CD4-positive, CD25-positive, alpha-beta regulatory T cell (primary cell): ENCODE data around the gene PAX2. TPM values are rescaled to one million over a fixed set of nuclear protein-coding genes. Genes with fewer than 3 reads are reported as not detected.
A peak's percentile ranks its signal among the peaks of the same experiment; 100 is the strongest.
"Not testable (repeated sequence)": the region's sequence is repeated elsewhere in the genome, so short reads cannot be mapped to it uniquely, and the experiment has no call there.

ENCODE experiments used
- ATAC-seq, 2 donors: fragments of 150-1000 bp; cut with Tn5 transposase; one replicate each; pipeline ENCODE4 v1.10.0; 2021; ENCODE audit warnings: low read depth in 2 of 2, moderate number of reproducible peaks in 2 of 2, moderate library complexity in 1 of 2
- DNase-seq, 3 donors: peaks; one replicate each; pipeline versions ENCODE4 v3.0.0 to v3.0.0-alpha.2; 2012 to 2022; ENCODE audit warnings: mixed read lengths in 1 of 3
- H3K27ac ChIP-seq: one replicate; pipeline ENCODE4 v1.7.0; 2013; ENCODE audit warnings: mild to moderate bottlenecking, low read length; ENCODE audit not compliant: insufficient read depth, poor library complexity, severe bottlenecking
- H3K27me3 ChIP-seq: one replicate; pipeline ENCODE4 v1.7.0; 2013; ENCODE audit warnings: low read length; ENCODE audit not compliant: control insufficient read depth, insufficient read depth
- H3K36me3 ChIP-seq: one replicate; pipeline ENCODE4 v1.7.0; 2013; ENCODE audit warnings: mild to moderate bottlenecking, low read length, moderate library complexity; ENCODE audit not compliant: control insufficient read depth, insufficient read depth
- H3K4me1 ChIP-seq: 2 replicates; pipeline ENCODE4 v1.7.0; 2013; ENCODE audit warnings: mild to moderate bottlenecking, low read length; ENCODE audit not compliant: insufficient read depth, control insufficient read depth, poor library complexity, severe bottlenecking
- H3K4me3 ChIP-seq: one replicate; pipeline ENCODE4 v1.7.0; 2013; ENCODE audit warnings: low read depth, mild to moderate bottlenecking, low read length, moderate library complexity
- H3K9me3 ChIP-seq, 2 experiments: 1 replicate in 1 of 2; 2 replicates in 1 of 2; pipeline ENCODE4 v1.7.0; 2013; ENCODE audit warnings: low read length in 2 of 2, mild to moderate bottlenecking in 1 of 2, moderate library complexity in 1 of 2; ENCODE audit not compliant: control insufficient read depth in 2 of 2
- H3K27ac Mint-ChIP-seq, 3 donors: one replicate each; pipeline ENCODE4 v1.8.0; 2020 to 2022; ENCODE audit warnings: mild to moderate bottlenecking in 3 of 3, mixed read lengths in 3 of 3, moderate library complexity in 2 of 3
- H3K27me3 Mint-ChIP-seq: one replicate; pipeline ENCODE4 v1.8.0; 2022; ENCODE audit warnings: mild to moderate bottlenecking, mixed read lengths
- H3K36me3 Mint-ChIP-seq: one replicate; pipeline ENCODE4 v1.8.0; 2020; ENCODE audit warnings: mixed read lengths
- H3K4me1 Mint-ChIP-seq, 4 donors: one replicate each; pipeline ENCODE4 v1.8.0; 2020 to 2022; ENCODE audit warnings: mixed read lengths in 4 of 4, mild to moderate bottlenecking in 1 of 4
- H3K4me3 Mint-ChIP-seq, 4 donors: one replicate each; pipeline ENCODE4 v1.8.0; 2020 to 2022; ENCODE audit warnings: mild to moderate bottlenecking in 4 of 4, mixed read lengths in 4 of 4, moderate library complexity in 3 of 4
- H3K9me3 Mint-ChIP-seq, 7 donors: one replicate each; pipeline ENCODE4 v1.8.0; 2020 to 2022; ENCODE audit warnings: mixed read lengths in 7 of 7, mild to moderate bottlenecking in 3 of 7, moderate library complexity in 2 of 7
- polyA plus RNA-seq, 4 donors: library from polyadenylated mRNA; unstranded; fragments of 300-500 nt; fragmentation: Illumina TruSeq; gene quantifications; one replicate each; pipeline ENCODE4 v1.2.3, GENCODE V29; 2021
- total RNA-seq: library from RNA; stranded (reverse); gene quantifications from one replicate; pipeline ENCODE4 v1.2.3, GENCODE V29; 2022

PAX2 gene
- total RNA-seq (not detected), polyA plus RNA-seq (under 1 TPM in 1 of 4 donors, not detected in 3; 0.08 TPM)

DNA sequence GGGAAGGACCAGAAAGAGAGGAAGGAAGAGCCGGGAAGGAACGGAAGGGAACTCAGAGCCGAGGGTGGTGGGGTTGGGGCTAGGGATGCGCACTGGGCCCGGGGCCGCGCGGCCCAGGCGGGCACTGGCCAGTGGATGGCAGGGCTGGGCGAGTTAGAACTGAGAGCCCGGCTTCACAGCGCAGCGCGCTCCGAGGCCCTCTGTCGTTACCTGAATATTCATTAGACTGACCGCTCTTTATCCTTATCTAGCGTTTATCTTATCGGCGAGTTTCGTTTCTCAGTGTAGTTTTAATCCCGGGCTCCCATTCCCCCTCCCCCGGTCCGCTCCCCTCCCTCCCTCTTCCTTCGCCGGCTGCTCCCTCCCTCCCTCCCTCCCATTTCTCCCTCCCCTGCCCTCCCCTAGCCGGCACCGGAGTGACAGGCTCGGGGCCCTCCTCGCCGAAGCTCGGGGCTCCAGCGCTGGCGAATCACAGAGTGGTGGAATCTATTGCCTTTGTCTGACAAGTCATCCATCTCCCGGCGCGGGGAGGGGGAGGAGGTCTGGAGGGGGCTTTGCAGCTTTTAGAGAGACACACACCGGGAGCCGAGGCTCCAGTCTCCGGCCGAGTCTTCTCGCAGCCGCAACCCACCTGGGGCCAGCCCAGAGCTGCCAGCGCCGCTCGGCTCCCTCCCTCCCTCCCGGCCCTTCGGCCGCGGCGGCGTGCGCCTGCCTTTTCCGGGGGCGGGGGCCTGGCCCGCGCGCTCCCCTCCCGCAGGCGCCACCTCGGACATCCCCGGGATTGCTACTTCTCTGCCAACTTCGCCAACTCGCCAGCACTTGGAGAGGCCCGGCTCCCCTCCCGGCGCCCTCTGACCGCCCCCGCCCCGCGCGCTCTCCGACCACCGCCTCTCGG is at the start of gene PAX2:
Gene PAX2 (plus strand): TSS at position 596 of the 895 bp plus-strand sequence. CDS start 679 bp downstream, outside the sequence.
- H3K27ac Mint-ChIP-seq: peak within 1 kb of the TSS in 1 of 3 donors; percentile 64
- peaks cover 21% of the 10 kb centered on the region for H3K27me3 ChIP-seq
- peaks cover 6 to 53% (median 15%) of the 10 kb centered on the region in 4 donors for H3K4me1 Mint-ChIP-seq

DNA sequence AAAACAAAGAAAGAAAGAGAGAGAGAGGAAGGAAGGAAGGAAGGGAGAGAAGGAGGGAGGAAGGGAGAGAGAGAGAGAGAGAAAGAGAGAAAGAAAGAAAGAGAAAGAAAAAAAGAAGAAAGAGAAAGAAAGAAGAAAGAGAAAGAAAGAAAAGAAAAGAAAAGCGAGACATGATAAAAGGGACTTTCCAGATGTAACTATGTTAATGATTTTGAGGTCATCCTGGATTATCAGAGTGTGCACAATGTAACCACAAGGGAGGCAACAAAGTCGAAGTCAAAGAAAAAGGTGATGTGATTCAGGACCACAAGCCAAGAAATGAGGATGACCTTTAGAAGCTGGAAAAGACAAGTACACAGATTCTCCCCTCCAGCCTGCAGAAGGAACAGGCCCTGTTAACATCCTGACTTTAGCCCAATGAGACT is 48.9 kb upstream of the PAX2 start:
- no peaks in the 10 kb centered on the region for H3K36me3 ChIP-seq
- H3K27ac ChIP-seq: no peak overlapping the region
- Mint-ChIP-seq H3K36me3 (no peaks in the 10 kb centered on the region), H3K27me3 (peaks cover 24% of the 10 kb centered on the region), H3K4me3 (no peak overlapping the region), H3K4me1 (no peaks in the 10 kb centered on the region), H3K9me3 (peaks cover 0 to 1% (median 0%) of the 10 kb centered on the region in 7 donors), H3K27ac (no peak overlapping the region)
- no peak for ATAC-seq
- H3K4me1 ChIP-seq: no peaks in the 10 kb centered on the region
- peaks cover 10% of the 10 kb centered on the region for H3K27me3 ChIP-seq
- H3K4me3 ChIP-seq: no peak overlapping the region
- DNase-seq: peak in 1 of 3 donors; percentile 3
- H3K9me3 ChIP-seq: no peaks in the 10 kb centered on the region

More for the DNA sequence above, at the start of gene PAX2:
- DNase-seq: no peak
- Mint-ChIP-seq H3K9me3 (peaks cover 0 to 7% (median 0%) of the 10 kb centered on the region in 7 donors), H3K4me3 (peak within 1 kb of the TSS in 2 of 4 donors; percentile 64 to 77), H3K36me3 (peaks cover 4% of the 10 kb centered on the region), H3K27me3 (peaks cover 87% of the 10 kb centered on the region)
- Histone ChIP-seq H3K36me3 (no peaks in the 10 kb centered on the region), H3K9me3 (no peaks in the 10 kb centered on the region), H3K4me3 (no peak within 1 kb of the TSS), H3K27ac (no peak within 1 kb of the TSS), H3K4me1 (peaks cover 36% of the 10 kb centered on the region)
- no peak for ATAC-seq

DNA sequence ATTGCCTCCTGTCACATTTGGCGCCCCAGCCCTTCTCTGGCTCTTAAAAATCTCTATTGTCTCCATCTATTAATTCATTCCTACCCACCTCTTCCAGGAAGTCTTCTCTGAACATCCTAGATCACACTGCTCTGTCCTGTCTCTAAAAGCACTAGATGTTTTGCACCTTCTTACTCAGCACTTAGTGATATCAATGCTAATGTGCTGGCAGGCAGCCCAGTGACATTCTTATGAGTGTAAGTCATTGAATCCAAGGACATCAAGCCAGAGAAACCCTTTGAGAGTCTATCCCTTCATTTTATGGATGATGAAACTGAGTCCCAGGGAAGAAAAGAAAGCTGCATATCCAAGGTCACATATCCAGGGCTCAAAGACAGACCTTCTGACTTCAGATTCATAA is 48.3 kb upstream of the PAX2 start:
- no peak overlapping the region for H3K4me3 ChIP-seq
- no peaks in the 10 kb centered on the region for H3K36me3 ChIP-seq
- no peaks in the 10 kb centered on the region for H3K36me3 Mint-ChIP-seq
- no peaks in the 10 kb centered on the region for H3K4me1 ChIP-seq
- H3K9me3 ChIP-seq: no peaks in the 10 kb centered on the region
- no peak overlapping the region for H3K4me3 Mint-ChIP-seq
- DNase-seq (no peak), ATAC-seq (no peak)
- H3K27ac ChIP-seq: no peak overlapping the region
- peaks cover 21% of the 10 kb centered on the region for H3K27me3 Mint-ChIP-seq
- H3K27ac Mint-ChIP-seq: no peak overlapping the region
- no peaks in the 10 kb centered on the region for H3K4me1 Mint-ChIP-seq
- peaks cover 0 to 1% (median 0%) of the 10 kb centered on the region in 7 donors for H3K9me3 Mint-ChIP-seq
- H3K27me3 ChIP-seq: peaks cover 10% of the 10 kb centered on the region

DNA sequence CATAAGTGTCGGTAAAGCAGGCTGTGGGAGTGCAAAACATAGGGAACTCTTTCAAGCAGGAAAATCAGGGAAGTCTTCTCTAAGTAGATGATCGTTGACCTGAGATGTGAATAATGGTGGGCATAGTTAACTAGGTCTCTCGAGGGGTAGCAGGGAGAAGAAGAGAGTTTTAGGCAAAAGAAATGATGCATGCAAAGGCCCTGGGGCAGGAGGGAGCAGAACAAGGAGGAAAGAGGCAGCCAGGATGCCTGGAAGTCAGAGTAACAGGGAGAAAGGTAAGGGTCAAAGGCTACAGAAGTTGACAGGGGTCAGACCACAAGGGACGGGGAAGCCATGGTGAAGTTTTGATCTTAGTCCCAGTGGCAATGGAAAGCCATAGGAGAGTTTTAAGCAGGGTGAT is 47.8 kb upstream of the PAX2 start:
- no peaks in the 10 kb centered on the region for H3K4me1 ChIP-seq
- H3K36me3 ChIP-seq: no peaks in the 10 kb centered on the region
- no peak for DNase-seq
- H3K27me3 Mint-ChIP-seq: peaks cover 18% of the 10 kb centered on the region
- H3K36me3 Mint-ChIP-seq: no peaks in the 10 kb centered on the region
- no peaks in the 10 kb centered on the region for H3K9me3 ChIP-seq
- H3K27ac Mint-ChIP-seq: no peak overlapping the region
- no peak overlapping the region for H3K27ac ChIP-seq
- H3K9me3 Mint-ChIP-seq: peaks cover 0 to 1% (median 0%) of the 10 kb centered on the region in 7 donors
- H3K27me3 ChIP-seq: peaks cover 9% of the 10 kb centered on the region
- ATAC-seq: no peak
- no peak overlapping the region for H3K4me3 ChIP-seq
- H3K4me1 Mint-ChIP-seq: no peaks in the 10 kb centered on the region
- no peak overlapping the region for H3K4me3 Mint-ChIP-seq

DNA sequence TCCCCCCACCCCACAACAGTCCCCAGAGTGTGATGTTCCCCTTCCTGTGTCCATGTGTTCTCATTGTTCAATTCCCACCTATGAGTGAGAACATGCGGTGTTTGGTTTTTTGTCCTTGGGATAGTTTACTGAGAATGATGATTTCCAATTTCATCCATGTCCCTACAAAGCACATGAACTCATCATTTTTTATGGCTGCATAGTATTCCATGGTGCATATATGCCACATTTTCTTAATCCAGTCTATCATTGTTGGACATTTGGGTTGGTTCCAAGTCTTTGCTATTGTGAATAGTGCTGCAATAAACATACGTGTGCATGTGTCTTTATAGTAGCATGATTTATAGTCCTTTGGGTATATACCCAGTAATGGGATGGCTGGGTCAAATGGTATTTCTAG is 43.7 kb upstream of the PAX2 start:
- H3K4me3 ChIP-seq, H3K36me3 Mint-ChIP-seq, H3K4me1 ChIP-seq, H3K36me3 ChIP-seq, H3K9me3 ChIP-seq, H3K27ac ChIP-seq, H3K27me3 ChIP-seq, H3K4me3 Mint-ChIP-seq, DNase-seq, H3K27ac Mint-ChIP-seq, ATAC-seq, H3K4me1 Mint-ChIP-seq, H3K9me3 Mint-ChIP-seq: not testable (repeated sequence)
- peaks cover 14% of the 10 kb centered on the region for H3K27me3 Mint-ChIP-seq

DNA sequence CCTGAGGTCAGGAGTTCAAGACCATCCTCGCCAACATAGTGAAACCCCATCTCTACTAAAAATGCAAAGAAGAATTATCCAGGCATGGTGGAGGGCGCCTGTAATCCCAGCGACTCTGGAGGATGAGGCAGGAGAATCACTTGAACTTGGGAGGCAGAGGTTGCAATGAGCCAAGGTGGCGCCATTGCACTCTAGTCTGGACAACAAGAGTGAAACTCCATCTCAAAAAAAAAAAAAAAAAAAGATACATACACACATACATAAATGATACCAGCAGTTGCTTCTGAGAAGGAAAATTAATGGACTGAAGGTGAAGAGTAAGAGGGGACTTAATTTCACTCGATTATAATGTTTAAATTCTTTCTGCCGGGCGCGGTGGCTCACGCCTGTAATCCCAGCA is 40.2 kb upstream of the PAX2 start:
- Mint-ChIP-seq H3K4me3 (no peak overlapping the region), H3K9me3 (peaks cover 0 to 4% (median 0%) of the 10 kb centered on the region in 7 donors), H3K36me3 (no peaks in the 10 kb centered on the region), H3K27ac (no peak overlapping the region), H3K27me3 (peaks cover 26% of the 10 kb centered on the region), H3K4me1 (peaks cover 0 to 2% (median 0%) of the 10 kb centered on the region in 4 donors)
- DNase-seq: no peak
- Histone ChIP-seq H3K4me3 (no peak overlapping the region), H3K36me3 (no peaks in the 10 kb centered on the region), H3K9me3 (no peaks in the 10 kb centered on the region), H3K27me3 (peaks cover 3% of the 10 kb centered on the region), H3K4me1 (no peaks in the 10 kb centered on the region), H3K27ac (no peak overlapping the region)
- no peak for ATAC-seq

DNA sequence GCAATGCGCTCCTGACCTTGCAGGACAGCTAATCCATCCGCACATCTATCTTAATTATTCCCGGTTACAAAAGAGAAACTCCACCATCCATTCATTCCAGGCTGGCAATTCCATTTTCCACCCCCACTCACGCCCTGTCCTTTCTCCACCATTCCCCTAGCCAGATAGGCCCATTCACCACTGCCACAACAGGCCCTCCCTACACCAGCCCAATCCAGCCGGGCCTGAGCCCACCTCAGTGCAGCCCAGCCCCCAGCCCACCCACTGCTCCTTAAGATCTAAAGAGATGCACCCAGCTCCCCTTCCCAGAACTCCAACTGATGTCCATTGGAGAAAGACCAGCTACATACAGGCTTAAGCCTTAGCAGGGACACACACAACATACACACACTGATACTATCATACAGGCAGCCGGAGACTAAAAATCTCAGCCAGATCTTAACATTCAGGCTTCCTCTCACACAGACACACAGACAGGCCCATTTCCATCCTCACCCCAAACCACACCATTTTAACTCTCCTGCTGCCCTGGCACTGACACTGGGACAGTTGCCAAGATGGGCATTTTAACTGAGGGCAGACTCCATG is 38.0 kb upstream of the PAX2 start:
- H3K27me3 ChIP-seq: peaks cover 8% of the 10 kb centered on the region
- no peak overlapping the region for H3K27ac Mint-ChIP-seq
- H3K9me3 ChIP-seq: no peaks in the 10 kb centered on the region
- no peak overlapping the region for H3K27ac ChIP-seq
- no peaks in the 10 kb centered on the region for H3K36me3 ChIP-seq
- peaks cover 0 to 2% (median 0%) of the 10 kb centered on the region in 4 donors for H3K4me1 Mint-ChIP-seq
- no peak for DNase-seq
- H3K4me3 Mint-ChIP-seq: no peak overlapping the region
- no peaks in the 10 kb centered on the region for H3K4me1 ChIP-seq
- no peak overlapping the region for H3K4me3 ChIP-seq
- peaks cover 0 to 4% (median 0%) of the 10 kb centered on the region in 7 donors for H3K9me3 Mint-ChIP-seq
- no peak for ATAC-seq
- peaks cover 46% of the 10 kb centered on the region for H3K27me3 Mint-ChIP-seq
- no peaks in the 10 kb centered on the region for H3K36me3 Mint-ChIP-seq
